AG08395 (cell line): Measurements from ENCODE around the gene VAV2.

Experiments
- DNase-seq: peaks from one replicate; pipeline ENCODE4 v3.0.0; 2012; ENCODE audit warnings: mixed read lengths, low spot score

Gene VAV2

DNA sequence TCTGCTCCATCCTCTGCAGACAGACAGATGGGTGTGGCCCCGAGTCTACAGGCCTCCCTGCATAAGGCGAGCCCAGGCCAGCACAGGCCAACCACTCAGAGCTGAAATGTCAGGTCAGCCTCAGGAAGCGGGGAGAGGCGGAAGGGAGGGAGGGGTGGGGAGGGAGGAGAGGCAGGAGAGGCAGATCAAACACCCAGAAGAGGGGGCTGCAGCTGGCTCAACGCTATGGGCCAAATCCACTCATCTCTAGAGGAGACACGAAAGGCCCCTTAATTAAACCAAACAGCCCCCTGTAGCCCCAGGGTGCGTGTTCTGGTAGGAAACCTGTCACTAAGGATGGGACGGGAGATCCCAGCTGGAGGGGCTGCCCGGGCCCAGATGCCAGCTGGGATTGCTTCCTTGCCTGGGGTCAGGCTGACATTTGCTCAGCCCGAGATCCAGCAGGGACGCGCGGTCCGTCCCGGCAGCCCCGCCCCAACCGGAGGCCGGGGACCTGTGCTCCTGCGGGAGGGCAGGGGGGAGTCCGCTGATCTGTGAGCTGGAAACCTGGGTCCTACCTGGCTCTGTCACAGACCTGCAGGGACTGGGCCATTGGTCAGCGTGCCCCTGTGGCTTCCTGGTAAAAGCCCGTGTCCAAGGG, 156.7 kb downstream of the VAV2 start:
- no peak for DNase-seq

DNA sequence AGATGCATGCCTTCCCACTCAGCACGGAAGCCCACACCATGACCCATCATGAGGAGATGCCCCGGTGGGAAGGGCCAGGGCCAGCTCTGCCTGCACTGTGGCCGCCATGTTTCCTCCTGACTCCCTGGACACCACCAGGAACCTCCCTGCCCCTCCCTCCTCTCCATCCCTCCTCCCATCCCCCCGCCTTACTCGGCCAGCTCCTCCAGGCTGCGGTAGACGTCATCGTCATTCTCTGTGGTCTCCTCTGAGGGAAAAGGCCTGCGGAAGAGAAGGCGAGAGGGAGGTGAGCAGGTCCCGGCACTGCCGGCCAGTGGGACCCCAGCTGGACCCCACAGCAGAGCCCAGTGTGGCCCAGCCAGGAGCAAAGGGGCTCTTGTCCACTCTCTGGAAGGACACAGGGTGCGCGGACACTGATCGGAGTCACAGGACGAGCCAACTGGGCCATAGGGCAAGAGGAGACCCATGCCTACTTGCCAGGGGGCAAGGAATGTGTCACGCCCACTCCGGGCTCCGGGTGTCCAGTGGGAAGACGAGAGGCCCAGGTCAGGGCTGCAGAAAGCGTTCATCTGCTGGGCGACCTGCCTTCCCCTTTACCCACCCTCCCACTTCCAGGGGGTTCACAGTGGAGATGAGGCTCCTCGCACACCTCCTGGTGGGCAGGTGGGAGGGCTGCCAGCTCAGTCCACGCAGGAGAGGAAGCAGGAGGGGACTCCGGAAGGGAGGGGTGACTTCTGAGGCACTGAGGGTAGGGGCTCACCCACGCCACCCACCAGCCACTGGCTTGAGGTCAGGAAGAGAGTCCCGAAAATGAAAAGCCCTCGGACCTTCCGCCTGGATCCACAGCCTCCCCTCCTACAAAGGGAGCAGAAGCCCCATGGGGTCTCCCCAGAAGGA, 157.8 kb downstream of the VAV2 start:
- no peak for DNase-seq

DNA sequence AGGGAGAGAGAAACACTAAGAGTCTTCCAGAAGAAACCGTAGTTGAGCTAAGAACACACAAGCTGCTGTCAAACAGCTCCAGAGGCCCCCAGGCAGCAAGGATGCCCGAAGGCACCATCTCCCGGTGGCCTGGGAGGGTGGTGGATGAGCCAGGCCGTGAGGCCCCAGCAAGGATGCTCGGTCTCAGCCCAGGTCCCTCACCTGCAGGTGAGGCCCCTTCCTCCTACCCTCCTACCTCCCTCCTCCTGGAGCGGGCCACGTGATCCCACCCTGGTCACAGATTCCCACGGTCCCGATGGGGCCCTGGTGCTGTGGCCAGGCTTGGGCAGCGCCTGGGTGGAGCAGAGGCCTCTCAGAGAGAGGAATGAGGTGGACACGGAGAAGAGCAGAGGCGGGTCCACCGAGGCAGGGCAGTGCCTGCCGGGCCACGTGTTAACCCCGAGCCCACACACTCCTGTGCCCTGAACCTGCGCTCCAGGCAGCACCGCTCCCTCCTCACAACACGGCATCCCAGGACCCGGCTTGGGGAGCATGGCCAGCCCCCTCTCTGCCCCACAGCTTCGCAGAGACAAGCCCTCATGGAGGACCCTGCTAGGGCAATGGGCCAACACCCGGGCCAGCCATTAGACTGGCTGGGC, 158.6 kb downstream of the VAV2 start:
- DNase-seq: no peak

DNA sequence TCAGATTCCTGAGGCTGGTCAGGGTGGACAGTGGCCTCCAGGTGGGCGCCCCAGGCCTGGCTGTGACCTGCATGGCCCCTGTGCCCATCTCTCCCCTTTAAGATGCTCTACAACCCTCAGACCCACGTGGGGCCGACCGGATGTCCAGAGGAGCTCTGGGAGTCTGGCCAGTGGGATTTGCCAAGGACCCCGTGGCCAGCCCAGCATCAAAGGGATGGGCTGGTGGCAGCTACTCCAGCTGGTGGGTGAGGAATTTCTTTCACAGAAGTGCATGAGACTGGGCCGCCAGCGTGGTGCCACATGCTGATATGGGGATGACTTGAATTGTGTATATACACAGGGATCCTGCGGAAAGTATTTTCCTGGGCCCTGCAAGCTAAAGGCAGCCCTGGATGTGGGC, 159.2 kb downstream of the VAV2 start:
- DNase-seq: no peak

DNA sequence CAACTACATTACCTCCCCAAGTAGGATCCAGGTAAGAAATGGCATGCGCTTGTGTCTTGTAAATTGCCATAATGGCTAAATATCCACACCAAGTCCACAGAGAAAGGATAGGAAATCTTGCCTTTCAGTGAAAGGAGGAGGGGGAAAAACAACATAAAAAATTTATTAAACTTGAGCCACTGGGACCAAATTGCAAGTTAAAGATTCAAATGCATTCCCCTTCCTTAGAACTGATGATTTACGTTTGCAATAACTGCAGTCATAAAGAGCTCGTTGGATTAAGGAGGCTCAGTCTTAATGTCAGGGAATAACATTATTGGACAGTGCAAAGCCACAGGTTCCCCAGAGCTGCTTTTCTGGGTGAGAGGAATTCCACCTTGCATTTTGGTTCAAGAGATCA, 161.4 kb downstream of the VAV2 start:
- no peak for DNase-seq

DNA sequence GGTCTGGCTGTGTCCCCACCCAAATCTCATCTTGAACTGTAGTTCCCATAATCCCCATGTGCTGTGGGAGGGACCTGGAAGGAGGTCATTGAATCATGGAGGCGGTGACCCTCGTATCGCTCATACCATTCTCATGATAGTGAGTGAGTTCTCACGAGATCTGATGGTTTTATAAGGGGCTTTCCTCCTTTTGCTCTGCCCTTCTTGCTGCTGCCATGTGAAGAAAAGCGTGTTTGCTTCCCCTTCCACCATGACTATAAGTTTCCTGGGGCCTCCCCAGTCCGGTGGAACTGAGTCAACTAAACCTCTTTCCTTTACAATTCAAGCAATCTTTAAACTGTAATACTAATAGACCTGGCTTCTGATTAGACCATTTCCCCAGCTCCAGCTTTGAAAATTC, 161.8 kb downstream of the VAV2 start:
- DNase-seq: no peak

DNA sequence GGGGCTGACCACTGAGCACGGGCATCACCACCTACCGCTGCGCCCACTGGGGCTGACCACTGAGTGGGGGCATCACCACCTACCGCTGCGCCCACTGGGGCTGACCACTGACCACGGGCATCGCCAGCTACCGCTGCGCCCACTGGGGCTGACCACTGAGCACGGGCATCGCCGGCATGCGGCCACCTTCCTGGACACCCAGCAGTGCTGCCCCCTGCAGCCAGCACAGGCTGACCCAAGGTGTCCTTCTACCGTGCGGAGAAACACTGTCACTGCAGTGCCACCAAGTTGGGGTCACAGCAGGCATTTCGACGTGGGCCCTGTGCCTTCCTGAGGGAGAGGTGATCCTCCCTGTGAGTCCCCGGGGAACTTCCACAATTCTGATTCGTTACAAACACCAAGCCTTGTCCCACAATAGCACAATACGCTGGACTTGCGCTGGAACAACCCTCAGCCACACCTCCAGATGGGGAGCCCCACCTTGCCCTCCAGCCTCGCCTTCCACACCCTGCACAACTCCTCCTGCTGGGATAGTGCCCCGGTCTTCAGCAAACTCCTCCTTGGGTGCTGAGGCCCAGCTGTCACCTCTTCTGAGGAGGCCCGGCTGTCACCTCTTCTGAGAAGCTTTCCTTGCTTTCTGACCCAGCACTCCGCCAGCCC, 163.7 kb downstream of the VAV2 start:
- no peak for DNase-seq

DNA sequence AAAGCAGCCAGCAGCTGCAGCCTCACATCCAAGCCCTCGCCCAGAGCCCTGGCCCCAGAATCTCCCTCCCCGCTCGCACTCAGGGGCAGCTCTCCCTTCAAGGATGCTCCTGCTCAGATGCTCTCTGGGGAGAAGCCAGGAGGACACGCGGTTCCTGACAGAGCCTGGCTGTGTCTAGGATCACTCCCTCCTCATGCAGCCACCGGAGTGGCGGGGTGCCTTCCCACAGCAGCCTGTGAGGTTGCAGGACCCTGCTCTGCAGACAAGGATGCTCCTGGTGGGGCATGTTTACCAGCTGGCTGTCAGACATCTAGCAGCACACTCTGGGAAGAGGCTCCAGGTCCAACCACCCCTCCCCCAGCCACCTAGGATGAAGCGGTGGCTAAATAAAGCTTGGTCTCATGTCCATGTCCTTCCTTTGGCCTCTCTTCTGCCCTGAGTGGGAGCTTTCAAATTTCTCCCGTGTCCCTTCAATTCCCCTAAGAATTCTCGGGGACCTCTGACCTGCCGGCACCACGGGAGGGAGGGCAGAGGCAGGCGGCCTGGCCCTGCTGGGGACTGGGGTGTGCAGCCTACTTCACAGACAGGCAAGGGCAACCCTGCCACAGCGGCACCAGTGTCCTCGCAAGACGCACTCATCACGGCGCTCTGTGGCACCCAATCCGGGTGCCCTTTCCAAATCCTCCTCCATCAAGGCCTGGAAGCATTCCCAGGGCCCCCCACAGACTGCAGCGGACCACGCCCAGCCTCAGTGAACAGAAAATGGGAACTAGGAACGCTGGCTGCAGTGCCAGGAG, 165.6 kb downstream of the VAV2 start:
- DNase-seq: no peak

DNA sequence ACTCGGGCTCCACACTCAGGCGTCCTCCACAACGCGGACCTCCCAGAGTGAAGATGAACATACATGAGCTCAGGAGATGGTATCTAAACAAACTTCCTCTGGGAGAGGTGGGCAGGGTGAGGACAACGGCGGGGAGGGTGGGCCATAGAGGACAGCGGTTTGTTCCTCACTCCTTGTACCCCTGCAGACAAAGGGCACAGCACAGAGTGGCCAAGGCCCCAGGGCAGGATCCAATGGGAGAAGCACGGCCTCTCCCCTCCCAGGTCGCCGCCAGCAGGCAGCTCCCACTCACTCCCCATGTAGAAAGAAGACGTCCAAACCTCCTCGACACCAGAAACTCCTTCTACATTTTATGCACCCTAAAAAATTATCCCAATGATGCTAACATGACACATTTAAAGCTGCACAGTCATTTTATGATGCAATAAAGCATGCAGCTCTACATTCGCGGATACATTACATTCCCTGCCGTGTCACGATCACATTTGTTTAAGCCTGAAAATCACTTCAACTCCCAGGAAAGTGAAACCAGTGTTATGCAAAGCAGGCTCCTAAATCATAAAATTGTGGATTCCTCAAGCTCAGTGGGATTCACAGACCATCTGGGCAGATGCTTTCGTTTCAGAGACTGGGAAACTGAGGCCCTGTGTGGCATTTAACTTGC, 166.4 kb downstream of the VAV2 start:
- no peak for DNase-seq

DNA sequence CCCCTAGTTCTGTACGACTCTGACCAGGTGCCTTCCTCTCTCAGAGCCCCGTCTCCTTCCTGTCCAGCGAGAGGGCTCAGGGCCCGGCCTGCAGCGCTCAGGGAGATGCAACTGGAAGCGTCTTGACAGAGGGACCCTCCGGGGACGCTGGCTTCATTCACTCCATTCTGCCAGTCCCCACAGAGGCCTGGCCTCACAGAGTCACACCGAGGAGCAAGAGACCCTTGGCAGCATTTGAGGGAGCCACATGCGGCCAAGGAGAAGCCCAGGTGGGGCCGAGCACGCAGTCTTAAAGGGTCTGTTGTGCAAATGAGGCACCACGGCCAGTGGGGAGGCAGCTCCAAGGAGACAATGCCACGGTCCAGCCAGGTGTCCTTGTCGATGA, 167.3 kb downstream of the VAV2 start:
- no peak for DNase-seq

DNA sequence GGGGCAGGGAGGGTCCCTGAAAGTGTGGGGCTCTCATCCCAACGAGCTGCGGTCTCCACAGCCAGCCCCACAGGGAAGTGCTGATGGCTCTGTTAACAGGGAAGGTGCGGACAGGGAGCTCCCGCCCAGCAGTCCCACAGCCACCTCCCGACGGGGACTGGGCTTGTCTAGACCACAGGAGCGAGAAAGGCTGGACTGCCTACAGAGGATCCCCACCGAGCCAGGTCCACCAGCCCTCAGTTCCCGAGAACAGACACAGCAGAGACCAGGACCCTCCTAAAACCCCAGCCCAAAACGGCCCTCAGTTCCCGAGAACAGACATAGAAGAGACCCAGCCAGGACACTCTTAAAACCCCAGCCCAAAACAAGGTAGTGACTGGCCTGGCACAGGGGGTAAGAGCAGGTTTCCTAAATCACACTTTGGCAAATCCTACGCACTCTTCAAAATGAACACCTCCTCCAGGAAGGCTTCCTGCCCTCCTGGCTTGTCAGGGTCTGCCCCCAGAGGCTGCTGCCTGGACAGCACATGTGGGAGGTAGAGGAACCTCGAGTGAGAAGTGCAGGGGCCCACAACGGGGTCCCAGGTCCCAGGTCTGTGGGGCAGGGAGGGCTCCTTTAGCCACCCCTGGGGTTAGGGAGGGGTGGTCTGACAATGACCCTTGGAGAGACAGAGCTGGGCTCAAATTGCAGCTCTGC, 167.9 kb downstream of the VAV2 start:
- DNase-seq: no peak

DNA sequence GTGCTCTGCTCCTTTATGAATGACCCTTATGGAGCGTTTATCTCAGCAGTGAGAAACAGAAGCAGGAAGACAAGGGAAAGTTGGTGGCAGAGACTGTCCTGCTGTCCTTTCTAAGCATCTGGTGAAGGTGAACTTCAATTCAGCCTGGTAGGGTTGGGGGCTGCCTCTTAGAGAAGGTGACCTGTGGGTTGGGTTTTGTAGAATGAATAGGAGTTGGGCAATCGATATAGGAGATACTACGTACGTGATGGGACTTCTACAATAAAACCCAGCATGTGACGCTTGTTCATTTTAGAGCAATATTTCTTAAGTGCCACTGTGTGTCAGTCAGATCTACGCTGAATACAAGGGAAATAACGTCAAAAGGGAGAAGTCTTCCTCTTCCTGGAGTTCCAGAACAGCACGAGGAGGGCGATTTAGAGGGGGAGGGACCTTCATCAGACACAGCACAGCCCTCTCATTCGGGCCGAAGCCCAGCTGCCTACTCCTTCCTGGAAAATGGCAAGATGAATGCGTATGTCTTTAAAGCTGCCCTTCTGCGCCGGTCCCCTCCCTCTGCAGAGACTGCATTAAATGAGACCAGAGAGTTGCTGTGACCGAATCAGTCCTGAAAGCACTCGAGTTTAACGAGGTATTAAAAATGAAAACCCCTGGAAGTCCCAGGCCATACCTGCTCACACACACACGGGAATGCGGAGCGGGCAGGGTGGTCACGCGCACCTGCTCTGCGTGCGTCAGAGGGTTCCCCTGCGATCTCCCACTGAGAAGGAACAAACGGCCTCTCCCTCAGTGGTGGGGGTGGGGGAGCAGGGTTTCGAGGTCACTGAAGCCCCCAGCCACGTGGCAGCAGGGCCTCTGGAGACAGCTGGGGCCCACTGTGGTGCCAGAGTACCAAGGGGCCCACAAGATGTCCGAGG, 168.7 kb downstream of the VAV2 start:
- DNase-seq: no peak

DNA sequence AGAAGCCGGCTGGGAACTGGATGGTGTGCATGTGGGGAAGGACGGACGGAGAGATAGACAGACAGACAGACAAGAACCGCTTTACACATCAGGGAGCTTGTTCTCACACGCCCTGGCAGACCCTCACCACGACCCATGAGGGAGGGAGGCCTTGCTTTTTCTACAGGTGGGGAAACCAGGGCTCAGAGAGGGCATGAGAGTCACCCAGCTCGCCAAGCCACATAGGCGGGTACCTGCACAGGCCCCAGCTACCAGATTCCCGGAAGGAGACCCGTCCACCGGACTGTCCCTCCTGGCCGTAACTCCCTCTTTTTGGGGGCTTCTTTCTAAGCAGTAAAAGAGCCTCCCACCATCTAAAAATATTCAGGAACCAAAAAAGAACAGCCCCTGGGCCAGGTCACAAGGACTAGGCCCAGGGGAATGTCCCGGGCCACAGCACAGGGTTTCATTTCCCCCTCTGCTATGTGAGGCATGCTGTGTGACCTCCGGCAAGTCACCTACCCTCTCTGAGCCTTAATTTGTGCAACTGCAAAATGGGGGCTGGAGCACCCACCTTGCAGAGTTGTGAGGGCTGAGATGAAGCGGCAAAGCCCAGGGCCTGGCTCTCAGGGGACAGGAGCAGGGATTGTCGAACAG, 169.6 kb downstream of the VAV2 start:
- no peak for DNase-seq

DNA sequence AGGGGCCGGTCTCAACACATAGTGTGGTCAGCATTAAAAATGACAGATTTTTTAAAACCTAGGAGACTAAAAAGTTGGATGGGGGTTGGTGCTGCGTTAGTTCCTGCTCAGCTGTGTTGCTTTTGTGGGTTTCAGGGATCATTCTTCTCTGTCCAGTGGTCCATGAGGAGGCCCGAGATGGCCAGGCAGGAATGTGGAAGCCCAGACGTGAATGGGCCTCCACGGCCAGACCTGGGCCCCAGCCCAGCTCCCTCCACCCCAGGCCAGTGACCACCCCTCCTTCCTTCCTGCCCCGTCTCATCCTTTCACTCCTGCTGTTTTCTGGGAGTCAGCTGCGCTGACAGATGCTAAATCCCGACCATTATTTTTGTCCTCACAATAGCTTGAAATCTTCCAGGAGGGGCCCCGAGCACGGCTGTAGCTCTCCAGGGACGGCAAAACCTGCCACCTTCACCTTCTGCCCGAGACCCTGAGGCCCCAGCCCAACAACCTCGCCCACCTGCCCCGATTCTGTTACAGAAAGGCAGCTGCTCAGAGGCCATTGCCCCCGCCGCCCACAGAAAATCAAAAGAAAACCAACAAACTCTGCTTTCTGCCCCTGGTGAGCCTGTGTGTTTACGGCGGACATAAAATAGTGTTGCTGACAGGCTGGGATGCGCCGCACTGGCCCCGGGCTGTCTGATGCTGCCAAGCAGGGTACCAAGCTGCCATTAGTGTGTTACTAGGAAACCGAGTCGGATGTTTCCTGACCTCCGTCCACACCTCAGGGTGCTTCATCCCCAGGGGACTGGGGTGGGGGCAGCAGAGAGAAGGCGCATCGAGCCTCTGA, 170.3 kb downstream of the VAV2 start:
- DNase-seq: no peak

DNA sequence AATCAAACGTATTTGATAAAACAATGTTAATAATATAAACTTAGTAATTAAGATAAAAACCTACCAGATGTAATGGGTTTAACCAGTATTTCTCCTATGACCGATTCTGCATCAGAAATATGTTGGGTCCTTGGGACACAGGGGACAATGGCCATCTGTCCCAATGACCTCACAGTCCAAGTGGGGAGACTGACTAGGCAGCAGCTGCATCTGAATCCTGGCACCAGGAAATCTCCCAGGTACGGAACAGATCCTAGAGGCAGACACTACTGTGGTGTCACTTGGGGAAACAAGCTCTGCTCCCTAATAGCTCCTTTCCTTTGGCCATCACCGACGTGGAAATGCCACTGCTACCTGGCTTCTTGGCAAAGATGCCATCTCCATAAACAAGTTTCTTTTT, 172.2 kb downstream of the VAV2 start:
- DNase-seq: no peak

DNA sequence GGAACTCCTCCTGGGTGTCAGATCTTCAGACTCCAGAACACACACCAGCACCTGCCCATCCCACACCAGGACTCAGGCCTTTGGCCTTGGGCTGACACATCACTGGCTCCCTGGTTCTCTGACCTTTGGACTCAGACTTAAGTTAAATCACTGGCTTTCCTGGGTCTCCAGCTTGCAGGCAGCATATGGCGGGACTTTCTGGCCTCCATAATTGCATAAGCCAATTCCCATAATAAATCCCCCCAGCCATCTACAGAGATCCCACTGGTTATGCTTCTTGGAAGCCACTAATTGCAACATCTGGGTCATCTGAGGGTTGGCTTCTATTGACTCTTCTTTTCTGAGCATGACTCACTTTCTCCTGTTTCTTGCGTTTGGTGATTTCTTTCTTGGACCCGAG, 173.7 kb downstream of the VAV2 start:
- DNase-seq: no peak

DNA sequence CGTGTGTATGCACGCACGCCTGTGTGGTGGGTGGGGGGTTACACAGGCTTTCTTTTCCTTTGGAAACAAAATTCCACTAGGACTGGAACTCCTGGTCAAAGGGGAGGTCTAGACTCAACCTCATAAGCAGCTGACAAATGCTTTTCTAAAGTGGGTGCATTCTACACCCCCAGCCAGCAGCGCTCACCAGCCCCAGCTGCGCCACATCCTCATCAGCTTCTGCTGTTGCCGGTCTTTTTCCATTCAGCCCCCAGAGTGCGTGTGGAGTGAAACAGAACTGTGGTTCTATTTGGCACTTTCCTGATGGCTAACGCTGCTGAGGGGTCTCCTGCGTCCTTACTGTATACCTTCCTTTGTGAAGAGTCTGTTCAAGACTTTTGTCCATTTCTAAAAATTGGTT, 176.3 kb downstream of the VAV2 start:
- DNase-seq: no peak

DNA sequence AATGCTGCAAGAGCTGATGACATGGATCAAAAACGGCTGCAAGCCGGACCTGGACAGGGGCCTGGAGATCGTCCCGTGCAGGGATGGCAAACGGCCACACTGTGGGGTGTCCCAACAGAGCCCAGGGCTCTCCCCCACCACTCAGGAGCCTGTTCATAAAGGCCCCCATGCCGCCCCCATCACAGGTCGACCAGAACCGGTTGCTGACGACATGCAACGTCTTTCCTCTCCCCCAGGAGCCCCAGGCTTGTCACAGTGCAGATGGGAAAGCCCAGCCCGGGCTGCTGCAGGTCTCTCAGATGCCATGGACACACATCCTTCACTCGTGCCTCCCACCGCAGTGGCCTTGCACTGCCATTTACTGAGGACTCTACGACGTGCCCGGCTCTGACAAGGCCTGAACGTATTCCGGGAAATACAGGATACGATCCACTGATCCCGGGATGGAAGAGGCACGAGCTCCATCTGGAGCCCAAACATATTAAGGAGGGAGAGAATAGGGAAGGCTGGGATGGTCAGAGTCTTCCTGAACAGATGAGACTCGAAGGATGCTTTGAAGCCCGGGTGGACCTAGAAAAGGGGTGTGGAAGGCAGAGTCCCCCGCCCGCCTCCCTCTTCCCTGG, 177.4 kb downstream of the VAV2 start:
- no peak for DNase-seq
